Keratinocyte (primary cell): ENCODE measurements around the gene C11orf91.

Source experiments
- EZH2 ChIP-seq: IDR thresholded peaks from one replicate; pipeline ENCODE4 v1.6.1; 2012; ENCODE audit warnings: inconsistent platforms, mild to moderate bottlenecking, low read length, moderate library complexity
- TF ChIP-seq, protein P1 (sequence below), 3 experiments: IDR thresholded peaks in 1 of 3; conservative IDR thresholded peaks in 1 of 3; optimal IDR thresholded peaks in 1 of 3; 2 replicates in 2 of 3; 3 replicates in 1 of 3; pipeline versions ENCODE3 to v1.5.1; 2011; ENCODE audit warnings: low read length in 3 of 3, mild to moderate bottlenecking in 3 of 3, moderate library complexity in 2 of 3, control low read depth in 1 of 3, inconsistent platforms in 1 of 3; ENCODE audit not compliant: insufficient read depth in 2 of 3; ENCODE audit errors: extremely low read depth in 1 of 3

DNA sequence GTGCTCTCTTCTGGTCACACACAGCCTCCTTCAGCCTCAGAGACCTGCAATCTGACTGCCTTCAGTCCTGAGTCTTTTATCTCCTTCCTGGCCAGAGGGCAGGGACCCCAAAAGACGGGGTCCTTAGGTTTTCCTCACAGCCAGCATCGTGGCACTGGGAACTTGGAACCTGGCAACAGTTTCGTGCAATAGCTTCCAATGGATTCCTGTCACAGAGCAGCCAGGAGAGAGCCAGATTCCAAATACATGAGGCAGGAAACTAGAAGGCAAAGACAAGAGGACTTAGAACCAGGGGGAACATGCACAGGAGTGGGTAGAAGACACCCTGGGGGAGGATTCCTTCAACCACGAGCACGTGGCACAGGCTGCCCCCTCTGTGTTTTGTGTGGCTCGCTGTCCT is 48.6 kb downstream of the C11orf91 start:
- TF ChIP-seq, protein P1, sequence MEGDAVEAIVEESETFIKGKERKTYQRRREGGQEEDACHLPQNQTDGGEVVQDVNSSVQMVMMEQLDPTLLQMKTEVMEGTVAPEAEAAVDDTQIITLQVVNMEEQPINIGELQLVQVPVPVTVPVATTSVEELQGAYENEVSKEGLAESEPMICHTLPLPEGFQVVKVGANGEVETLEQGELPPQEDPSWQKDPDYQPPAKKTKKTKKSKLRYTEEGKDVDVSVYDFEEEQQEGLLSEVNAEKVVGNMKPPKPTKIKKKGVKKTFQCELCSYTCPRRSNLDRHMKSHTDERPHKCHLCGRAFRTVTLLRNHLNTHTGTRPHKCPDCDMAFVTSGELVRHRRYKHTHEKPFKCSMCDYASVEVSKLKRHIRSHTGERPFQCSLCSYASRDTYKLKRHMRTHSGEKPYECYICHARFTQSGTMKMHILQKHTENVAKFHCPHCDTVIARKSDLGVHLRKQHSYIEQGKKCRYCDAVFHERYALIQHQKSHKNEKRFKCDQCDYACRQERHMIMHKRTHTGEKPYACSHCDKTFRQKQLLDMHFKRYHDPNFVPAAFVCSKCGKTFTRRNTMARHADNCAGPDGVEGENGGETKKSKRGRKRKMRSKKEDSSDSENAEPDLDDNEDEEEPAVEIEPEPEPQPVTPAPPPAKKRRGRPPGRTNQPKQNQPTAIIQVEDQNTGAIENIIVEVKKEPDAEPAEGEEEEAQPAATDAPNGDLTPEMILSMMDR (optimal IDR thresholded peaks at IDR 0.05 in 1 of 3, IDR thresholded peaks at IDR 0.05 in 1 of 3, conservative IDR thresholded peaks at IDR 0.05 in 1 of 3; ENCODE audit: extremely low read depth in 1 of 3, insufficient read depth in 2 of 3, low read length in 3 of 3), result no peak
- no peak for TF ChIP-seq EZH2
